ENCODE results near the gene SLCO2A1. TPM values are rescaled to one million over a fixed set of nuclear protein-coding genes. Genes with fewer than 3 reads are reported as not detected.

SLCO2A1 gene
- total RNA-seq, 4 donors from 2014 or later = 5.4 to 24.9 (median 9.2) TPM

DNA sequence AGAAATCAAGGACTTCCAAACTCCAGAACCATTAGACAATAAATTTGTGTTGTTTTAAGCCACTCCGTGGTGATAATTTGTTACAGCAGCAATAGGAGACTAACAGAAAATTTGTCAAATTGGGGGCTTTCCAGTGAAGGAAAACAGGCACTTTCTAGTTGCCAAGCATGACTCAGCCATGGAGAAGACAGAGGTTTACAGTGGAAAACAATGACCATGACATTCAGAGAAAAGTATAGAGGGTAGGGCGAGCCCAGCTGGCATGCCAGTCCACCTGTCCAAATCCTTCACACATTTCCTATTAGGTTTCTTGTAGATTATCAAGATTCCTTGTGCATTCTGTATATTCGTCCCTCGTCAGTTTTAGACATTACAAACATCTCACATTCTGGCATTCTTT lies 24.9 kb downstream of the SLCO2A1 start:
- H3K4me3 ChIP-seq (ENCODE audit: low read depth, poor library complexity, severe bottlenecking) = no peak overlapping the region
- TF ChIP-seq, protein P1, sequence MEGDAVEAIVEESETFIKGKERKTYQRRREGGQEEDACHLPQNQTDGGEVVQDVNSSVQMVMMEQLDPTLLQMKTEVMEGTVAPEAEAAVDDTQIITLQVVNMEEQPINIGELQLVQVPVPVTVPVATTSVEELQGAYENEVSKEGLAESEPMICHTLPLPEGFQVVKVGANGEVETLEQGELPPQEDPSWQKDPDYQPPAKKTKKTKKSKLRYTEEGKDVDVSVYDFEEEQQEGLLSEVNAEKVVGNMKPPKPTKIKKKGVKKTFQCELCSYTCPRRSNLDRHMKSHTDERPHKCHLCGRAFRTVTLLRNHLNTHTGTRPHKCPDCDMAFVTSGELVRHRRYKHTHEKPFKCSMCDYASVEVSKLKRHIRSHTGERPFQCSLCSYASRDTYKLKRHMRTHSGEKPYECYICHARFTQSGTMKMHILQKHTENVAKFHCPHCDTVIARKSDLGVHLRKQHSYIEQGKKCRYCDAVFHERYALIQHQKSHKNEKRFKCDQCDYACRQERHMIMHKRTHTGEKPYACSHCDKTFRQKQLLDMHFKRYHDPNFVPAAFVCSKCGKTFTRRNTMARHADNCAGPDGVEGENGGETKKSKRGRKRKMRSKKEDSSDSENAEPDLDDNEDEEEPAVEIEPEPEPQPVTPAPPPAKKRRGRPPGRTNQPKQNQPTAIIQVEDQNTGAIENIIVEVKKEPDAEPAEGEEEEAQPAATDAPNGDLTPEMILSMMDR (IDR thresholded peaks at IDR 0.05) = no peak
- no peak for TF ChIP-seq POLR2A (IDR thresholded peaks at IDR 0.05)
- intact Hi-C loops (cut with DNase I; ENCODE audit: low total_unique reads) = no loop called here
- WGBS, 2 donors = 85 to 91% methylated on average over 4 of the region's 4 CpGs
- no peak for DNase-seq (ENCODE audit: low spot score in 2 of 2)

DNA sequence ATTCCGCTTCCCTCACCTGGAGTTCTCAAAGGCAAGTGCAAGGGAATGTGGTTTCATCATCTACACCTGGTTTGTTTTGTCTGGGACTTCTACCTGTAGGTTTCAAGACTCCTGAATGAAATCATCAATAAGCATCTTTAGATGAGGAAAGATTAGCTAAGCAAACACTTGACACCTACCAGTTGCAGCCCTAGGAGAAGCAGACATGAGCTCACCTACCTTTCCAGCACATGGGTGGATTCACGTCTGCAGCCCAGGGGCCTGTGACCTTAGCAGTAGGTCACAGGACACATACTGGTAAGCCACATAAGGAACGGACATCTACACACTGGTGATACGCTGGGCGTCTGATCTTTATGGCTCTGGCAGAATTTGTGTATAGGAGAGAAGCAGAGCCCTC lies 26.7 kb downstream of the SLCO2A1 start:
- intact Hi-C loops (cut with DNase I; ENCODE audit: low total_unique reads) = no loop called here
- WGBS, 2 donors = 86 to 95% methylated on average over 5 of the region's 5 CpGs
- H3K4me3 ChIP-seq (ENCODE audit: low read depth, poor library complexity, severe bottlenecking) = no peak overlapping the region
- DNase-seq (ENCODE audit: low spot score in 2 of 2) = no peak
- TF ChIP-seq, protein P1 (IDR thresholded peaks at IDR 0.05) = no peak
- TF ChIP-seq POLR2A (IDR thresholded peaks at IDR 0.05) = no peak

DNA sequence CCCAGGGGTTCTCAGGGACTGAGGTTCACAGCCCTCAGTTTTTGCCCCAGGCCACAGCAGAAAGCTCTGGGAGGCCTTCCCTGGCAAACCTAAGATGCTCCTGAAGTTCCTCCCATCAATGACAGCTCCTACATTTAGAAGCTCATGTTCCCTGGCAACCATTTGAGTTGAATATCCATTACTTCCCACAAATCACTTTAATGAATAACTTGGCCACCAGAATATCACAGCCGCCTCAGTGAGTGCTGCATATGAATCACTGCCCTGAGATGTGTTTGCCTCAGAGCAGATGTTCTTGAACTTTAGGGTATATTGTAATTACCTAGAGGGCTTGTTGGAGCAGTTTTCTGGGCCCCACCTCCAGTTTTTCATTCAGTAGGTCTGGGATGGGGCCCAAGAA lies 27.4 kb downstream of the SLCO2A1 start:
- no peak for TF ChIP-seq POLR2A (IDR thresholded peaks at IDR 0.05)
- TF ChIP-seq, protein P1 (IDR thresholded peaks at IDR 0.05) = no peak
- intact Hi-C loops (cut with DNase I; ENCODE audit: low total_unique reads) = no loop called here
- DNase-seq (ENCODE audit: low spot score in 2 of 2) = no peak
- no peak overlapping the region for H3K4me3 ChIP-seq (ENCODE audit: low read depth, poor library complexity, severe bottlenecking)
- 24 to 38% methylated on average over 1 of the region's 1 CpG for whole genome bisulfite sequencing, 2 donors

DNA sequence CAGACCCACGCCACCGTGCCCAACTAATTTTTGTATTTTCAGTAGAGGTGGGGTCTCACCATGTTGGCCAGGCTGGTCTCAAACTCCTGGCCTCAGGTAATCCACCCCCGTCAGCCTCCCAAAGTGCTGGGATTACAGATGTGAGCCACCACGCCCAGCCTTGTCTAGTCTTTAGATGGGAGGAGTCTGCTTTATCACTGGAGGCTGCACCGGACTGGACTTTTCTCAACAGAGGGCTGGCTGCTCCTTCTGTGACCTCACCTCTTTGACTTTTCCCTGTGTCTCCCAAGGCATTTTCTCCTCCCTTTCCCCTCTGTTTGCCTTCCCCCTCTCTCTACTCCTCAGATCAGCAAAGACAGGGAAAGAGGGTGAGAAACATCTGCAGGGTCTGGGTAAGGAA lies 28.5 kb downstream of the SLCO2A1 start:
- WGBS, 2 donors = 80 to 88% methylated on average over 5 of the region's 5 CpGs
- intact Hi-C loops (cut with DNase I; ENCODE audit: low total_unique reads) = no loop called here
- DNase-seq (ENCODE audit: low spot score in 2 of 2) = peak in 1 of 2 donors; percentile 48
- H3K4me3 ChIP-seq (ENCODE audit: low read depth, poor library complexity, severe bottlenecking) = no peak overlapping the region
- no peak for TF ChIP-seq POLR2A (IDR thresholded peaks at IDR 0.05)
- TF ChIP-seq, protein P1 (IDR thresholded peaks at IDR 0.05) = no peak

DNA sequence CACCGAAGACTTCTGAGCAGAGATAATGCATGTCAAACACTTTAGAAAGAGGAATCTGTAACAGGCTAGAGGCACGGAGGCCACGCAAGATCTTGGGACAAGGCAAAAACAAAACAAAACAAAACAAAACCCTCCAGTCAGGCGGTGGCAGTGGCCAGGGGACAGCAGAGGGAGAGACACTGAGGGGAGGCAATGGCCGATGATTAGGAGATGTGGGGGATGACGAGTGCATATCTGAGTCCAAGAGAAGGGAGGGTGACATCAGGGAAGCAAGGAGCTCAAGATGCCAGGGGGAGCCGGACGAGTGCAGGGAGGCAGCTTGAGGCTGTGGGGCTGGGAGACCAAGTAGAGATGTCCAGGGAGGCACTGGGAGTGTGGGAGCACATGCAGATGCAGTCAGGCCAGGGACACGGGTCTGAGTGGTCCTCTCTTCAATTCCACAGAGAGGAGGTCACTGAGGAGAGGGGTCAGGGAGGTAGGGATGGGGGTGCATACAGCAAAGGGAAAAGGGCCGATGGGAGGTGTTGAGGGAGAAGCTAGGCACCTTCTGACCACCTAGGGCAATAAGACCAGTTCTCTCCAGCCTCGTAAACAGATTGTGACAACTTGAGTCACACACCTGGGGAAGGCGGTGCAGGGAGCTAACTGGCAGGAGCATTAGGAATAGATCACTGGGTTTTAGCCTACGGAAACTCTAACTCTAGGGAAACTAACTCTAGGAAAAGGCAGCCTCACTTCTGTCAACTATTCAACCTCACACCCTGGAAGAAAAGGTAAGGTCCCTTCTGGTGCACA lies 29.6 kb downstream of the SLCO2A1 start:
- intact Hi-C loops (cut with DNase I; ENCODE audit: low total_unique reads) = no loop called here
- DNase-seq (ENCODE audit: low spot score in 2 of 2) = peak in 1 of 2 donors; percentile 60
- WGBS, 2 donors = 55 to 78% methylated on average over 13 of the region's 13 CpGs
- TF ChIP-seq, protein P1 (IDR thresholded peaks at IDR 0.05) = no peak
- no peak for TF ChIP-seq POLR2A (IDR thresholded peaks at IDR 0.05)
- H3K4me3 ChIP-seq (ENCODE audit: low read depth, poor library complexity, severe bottlenecking) = no peak overlapping the region

Measured in lower leg skin (tissue), 4 donors.